Effector memory CD4-positive, alpha-beta T cell (primary cell): Measurements from ENCODE around the gene MARK1.

ENCODE experiments used
- DNase-seq, 3 donors: peaks; one replicate each; pipeline ENCODE4 v3.0.0-alpha.2; 2020
- H3K27ac ChIP-seq: 2 replicates; pipeline ENCODE4 v1.7.0; 2013; ENCODE audit warnings: mild to moderate bottlenecking, low read length, moderate library complexity; ENCODE audit not compliant: insufficient read depth, poor library complexity, severe bottlenecking
- H3K27me3 ChIP-seq: replicated peaks from 2 replicates; pipeline ENCODE4 v1.7.0; 2013; ENCODE audit warnings: mild to moderate bottlenecking, low read length; ENCODE audit not compliant: insufficient read depth, control insufficient read depth, poor library complexity, severe bottlenecking
- H3K36me3 ChIP-seq: 2 replicates; pipeline ENCODE4 v1.7.0; 2013; ENCODE audit warnings: mild to moderate bottlenecking, low read length, moderate library complexity; ENCODE audit not compliant: control insufficient read depth, insufficient read depth
- H3K4me1 ChIP-seq: 2 replicates; pipeline ENCODE4 v1.7.0; 2013; ENCODE audit warnings: low read length, mild to moderate bottlenecking; ENCODE audit not compliant: control insufficient read depth, insufficient read depth, poor library complexity, severe bottlenecking
- H3K4me3 ChIP-seq: 2 replicates; pipeline ENCODE4 v1.7.0; 2013; ENCODE audit warnings: low read length, low read depth, mild to moderate bottlenecking; ENCODE audit not compliant: insufficient read depth, poor library complexity, severe bottlenecking
- H3K9me3 ChIP-seq: 2 replicates; pipeline ENCODE4 v1.7.0; 2013; ENCODE audit warnings: mild to moderate bottlenecking, low read length, moderate library complexity; ENCODE audit not compliant: control insufficient read depth

The MARK1 gene

DNA sequence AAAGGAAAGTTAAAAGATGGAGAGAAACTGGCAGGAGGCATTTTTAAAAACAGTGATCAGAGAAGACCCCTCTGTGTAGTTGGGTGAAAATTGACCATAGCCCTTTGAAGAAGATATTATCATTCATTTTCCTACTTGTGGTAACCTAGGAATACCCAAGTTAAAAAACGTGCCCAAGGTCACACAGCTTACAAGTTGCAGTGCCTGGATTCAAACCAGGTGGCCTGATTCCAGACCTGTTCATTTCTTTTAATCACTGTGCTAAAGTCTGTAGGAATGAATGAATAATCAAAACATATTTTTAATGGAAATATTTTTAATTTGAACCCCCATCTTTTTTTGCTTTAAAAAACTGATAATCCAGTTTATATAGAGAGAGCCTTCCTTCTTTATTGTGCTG, 35.6 kb downstream of the MARK1 start:
- H3K9me3 ChIP-seq: no peaks in the 10 kb centered on the region
- DNase-seq: no peak
- no peaks in the 10 kb centered on the region for H3K27me3 ChIP-seq
- H3K4me3 ChIP-seq: no peak overlapping the region
- H3K36me3 ChIP-seq: no peaks in the 10 kb centered on the region
- no peaks in the 10 kb centered on the region for H3K4me1 ChIP-seq
- H3K27ac ChIP-seq: no peak overlapping the region

DNA sequence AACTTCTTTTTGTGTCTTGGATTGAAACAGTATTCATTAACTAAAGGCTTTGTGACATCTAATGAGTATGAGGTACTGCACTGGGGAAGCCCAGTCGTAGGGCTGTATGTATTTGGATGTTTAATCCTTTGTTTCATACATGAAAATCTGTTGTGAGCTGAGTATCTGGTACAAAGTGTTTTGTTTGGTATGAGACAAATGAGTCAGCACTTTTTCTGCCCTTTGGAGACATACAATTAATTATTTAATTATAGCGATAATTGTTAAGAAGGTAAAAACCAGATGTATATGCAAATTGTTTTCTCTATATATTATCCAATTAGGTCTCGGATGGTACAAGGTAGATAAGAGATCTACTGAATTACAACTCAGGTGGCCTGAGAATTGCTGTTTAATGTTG, 36.3 kb downstream of the MARK1 start:
- no peaks in the 10 kb centered on the region for H3K36me3 ChIP-seq
- peaks cover 2% of the 10 kb centered on the region for H3K27me3 ChIP-seq
- no peak overlapping the region for H3K4me3 ChIP-seq
- no peak overlapping the region for H3K27ac ChIP-seq
- no peak for DNase-seq
- H3K4me1 ChIP-seq: no peaks in the 10 kb centered on the region
- H3K9me3 ChIP-seq: no peaks in the 10 kb centered on the region

DNA sequence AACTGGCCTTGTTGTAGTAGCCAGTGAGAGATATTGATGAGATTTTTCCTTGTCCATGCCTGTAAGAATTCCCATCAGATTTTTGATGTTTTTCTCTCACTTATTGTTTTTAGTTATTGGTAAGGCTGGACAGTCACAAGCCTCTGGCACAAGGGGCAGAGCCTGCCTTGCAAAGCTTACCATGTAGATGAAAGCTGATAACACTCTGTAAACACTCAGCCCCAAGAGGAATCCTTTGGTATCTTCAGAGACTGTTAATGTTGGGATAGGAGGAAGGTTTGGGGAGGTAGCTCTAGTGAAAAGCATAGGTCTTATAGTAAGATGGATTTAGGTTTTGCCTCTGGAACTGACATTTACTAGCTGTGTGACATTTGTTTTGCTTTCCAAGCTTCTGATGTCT, 37.7 kb downstream of the MARK1 start:
- no peaks in the 10 kb centered on the region for H3K36me3 ChIP-seq
- H3K9me3 ChIP-seq: no peaks in the 10 kb centered on the region
- no peak overlapping the region for H3K4me3 ChIP-seq
- peaks cover 3% of the 10 kb centered on the region for H3K27me3 ChIP-seq
- no peak overlapping the region for H3K27ac ChIP-seq
- H3K4me1 ChIP-seq: no peaks in the 10 kb centered on the region
- no peak for DNase-seq

DNA sequence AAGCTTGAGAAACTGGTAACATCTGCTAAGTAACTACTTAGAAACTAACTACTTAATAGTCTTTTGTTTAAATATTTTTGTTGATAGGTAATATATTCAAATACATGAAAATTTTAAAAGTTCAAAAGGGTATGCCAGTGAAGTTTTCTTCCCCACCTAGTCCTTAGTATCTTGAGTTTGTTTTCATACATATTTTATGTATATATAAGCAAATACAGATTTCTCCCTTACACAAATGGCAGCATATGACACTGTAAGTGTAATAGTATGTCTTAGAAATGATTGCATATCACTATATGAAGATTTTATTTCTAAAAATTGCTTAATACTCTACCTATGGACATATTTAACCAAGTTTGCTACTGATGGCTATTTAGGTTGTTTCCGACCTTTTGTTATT, 38.9 kb downstream of the MARK1 start:
- no peak for DNase-seq
- no peak overlapping the region for H3K27ac ChIP-seq
- peaks cover 3% of the 10 kb centered on the region for H3K27me3 ChIP-seq
- H3K9me3 ChIP-seq: no peaks in the 10 kb centered on the region
- no peaks in the 10 kb centered on the region for H3K36me3 ChIP-seq
- H3K4me1 ChIP-seq: no peaks in the 10 kb centered on the region
- H3K4me3 ChIP-seq: no peak overlapping the region

DNA sequence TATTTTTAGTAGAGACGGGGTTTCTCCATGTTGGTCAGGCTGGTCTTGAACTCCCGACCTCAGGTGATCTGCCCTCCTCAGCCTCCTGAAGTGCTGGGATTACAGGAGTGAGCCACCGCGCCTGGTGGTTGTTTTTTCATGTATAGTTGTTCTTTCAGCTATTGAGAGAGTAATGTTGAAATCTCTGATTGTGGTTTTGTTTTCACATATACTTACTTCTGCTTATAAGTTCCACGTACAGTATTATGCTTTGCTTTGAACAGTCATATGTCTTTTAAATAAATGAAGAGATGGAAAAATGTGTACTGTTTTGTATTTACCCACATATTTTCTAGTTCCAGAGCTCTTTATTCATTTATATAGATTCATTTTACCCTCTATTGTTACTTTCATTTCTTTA, 44.5 kb downstream of the MARK1 start:
- H3K27me3 ChIP-seq: peaks cover 3% of the 10 kb centered on the region
- no peaks in the 10 kb centered on the region for H3K36me3 ChIP-seq
- no peak overlapping the region for H3K4me3 ChIP-seq
- H3K4me1 ChIP-seq: no peaks in the 10 kb centered on the region
- no peak for DNase-seq
- no peak overlapping the region for H3K27ac ChIP-seq
- no peaks in the 10 kb centered on the region for H3K9me3 ChIP-seq

DNA sequence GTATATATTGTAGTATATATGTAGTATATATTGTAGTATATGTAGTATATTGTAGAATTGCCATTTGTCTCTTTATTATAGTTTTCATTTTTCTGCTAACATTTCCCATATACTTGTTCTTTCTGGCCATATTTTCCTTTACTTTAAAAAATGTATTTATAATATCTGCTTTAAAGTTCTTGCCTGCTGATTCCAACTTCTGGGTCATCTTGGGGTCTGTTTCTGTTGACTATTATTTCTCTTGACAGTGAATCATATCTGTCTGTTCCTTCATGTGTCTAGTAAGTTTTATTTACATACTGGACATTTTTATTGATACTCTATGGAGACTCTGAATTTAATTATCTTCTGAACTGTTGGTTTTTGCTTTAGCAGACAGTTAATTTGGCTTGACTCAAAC, 45.9 kb downstream of the MARK1 start:
- H3K27me3 ChIP-seq: peaks cover 3% of the 10 kb centered on the region
- H3K27ac ChIP-seq: no peak overlapping the region
- no peaks in the 10 kb centered on the region for H3K4me1 ChIP-seq
- DNase-seq: no peak
- no peaks in the 10 kb centered on the region for H3K36me3 ChIP-seq
- H3K9me3 ChIP-seq: no peaks in the 10 kb centered on the region
- H3K4me3 ChIP-seq: no peak overlapping the region

DNA sequence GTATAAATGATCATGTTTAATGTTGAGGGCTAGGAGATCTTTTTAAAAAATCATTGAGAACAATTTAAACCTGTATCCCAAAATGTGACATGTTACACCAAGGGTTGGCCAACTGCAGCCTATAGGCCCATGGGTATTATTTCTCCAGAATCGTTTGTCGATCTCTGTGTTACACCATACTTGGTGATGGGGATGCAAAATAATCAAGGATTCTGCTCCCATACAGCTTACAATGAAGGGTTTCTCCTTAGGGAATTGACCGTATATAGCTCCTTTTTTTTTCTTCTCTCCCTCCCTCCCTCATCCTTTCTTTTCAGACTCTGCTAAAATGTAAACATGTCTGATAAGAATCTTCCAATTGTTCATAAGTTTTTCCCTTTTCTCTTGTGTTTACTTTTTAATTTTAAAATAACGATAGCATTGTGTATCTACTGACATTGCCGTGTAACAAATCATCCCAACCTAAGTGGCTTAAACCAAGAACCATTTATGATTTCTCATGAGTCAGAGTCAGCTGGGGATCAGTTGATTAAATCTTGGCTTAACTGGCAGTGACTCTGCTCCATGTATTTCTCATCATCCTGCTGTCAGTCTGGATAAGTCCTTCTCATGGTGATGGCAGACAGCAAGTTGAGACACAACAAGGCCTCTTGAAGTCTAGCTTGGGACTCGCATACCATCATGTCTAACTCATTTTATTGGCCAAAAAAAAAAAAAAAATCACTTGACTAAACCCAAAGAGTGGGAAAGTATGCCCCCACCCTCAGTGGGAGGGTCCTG, 48.0 kb downstream of the MARK1 start:
- H3K9me3 ChIP-seq: no peaks in the 10 kb centered on the region
- H3K36me3 ChIP-seq: no peaks in the 10 kb centered on the region
- no peaks in the 10 kb centered on the region for H3K4me1 ChIP-seq
- no peak overlapping the region for H3K4me3 ChIP-seq
- H3K27ac ChIP-seq: no peak overlapping the region
- DNase-seq: no peak
- no peaks in the 10 kb centered on the region for H3K27me3 ChIP-seq

DNA sequence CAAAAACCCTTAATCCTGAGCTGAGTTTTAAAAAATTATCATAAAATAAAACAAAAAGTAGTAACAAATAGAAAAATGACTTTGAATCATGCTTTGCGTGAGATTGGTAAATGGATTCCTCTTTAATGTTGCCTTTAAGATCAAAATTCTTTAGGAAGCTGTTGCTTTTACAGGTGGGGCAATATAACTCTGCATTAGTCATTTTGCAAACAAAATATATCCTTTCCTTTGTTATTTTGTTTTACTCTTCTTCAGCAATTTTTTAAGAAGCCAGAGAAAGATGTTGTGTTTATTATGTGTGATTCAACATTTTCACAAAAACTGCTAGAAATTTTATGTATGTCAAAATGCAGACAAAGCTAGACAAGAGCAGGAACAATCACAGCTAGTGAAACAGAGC, 50.0 kb downstream of the MARK1 start:
- no peaks in the 10 kb centered on the region for H3K27me3 ChIP-seq
- H3K4me1 ChIP-seq: no peaks in the 10 kb centered on the region
- no peak overlapping the region for H3K4me3 ChIP-seq
- DNase-seq: no peak
- no peaks in the 10 kb centered on the region for H3K9me3 ChIP-seq
- no peak overlapping the region for H3K27ac ChIP-seq
- no peaks in the 10 kb centered on the region for H3K36me3 ChIP-seq

DNA sequence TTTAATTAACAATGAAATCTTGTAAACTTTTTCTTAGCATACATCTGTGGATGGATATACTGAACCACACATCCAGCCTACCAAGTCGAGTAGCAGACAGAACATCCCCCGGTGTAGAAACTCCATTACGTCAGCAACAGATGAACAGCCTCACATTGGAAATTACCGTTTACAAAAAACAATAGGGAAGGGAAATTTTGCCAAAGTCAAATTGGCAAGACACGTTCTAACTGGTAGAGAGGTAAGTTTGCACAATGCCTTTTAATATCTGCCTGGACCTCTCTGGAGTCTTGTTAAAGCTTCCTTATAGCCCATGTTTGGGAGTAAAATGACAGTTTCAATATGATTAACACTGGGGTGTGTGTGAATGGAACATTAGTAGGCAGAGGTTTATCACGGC, 51.4 kb downstream of the MARK1 start:
- no peak for DNase-seq
- Histone ChIP-seq H3K27me3 (no peaks in the 10 kb centered on the region), H3K4me1 (no peaks in the 10 kb centered on the region), H3K36me3 (no peaks in the 10 kb centered on the region), H3K9me3 (no peaks in the 10 kb centered on the region), H3K27ac (no peak overlapping the region), H3K4me3 (no peak overlapping the region)

DNA sequence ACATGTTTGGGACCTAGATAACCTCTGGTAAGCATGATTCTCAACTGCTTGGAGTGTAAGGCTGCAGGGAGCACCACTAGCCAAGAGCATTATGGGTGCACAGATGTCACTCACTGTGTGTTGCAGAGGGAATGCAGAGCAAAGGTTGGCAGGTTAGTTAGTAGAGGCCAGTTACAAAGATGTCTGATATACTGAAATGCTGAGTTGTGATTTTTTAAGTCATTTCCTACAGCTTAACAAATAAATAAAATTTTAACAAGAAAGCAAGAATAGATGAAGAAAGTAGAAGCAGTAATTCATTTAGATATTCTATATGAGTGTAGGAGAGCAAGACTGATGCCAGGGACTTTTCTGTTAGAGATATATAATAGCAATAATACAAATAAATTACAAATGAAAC, 64.8 kb downstream of the MARK1 start:
- H3K4me3 ChIP-seq: no peak overlapping the region
- no peak for DNase-seq

More for the DNA sequence above, 64.8 kb downstream of the MARK1 start:
- Histone ChIP-seq H3K4me1 (no peaks in the 10 kb centered on the region), H3K36me3 (no peaks in the 10 kb centered on the region), H3K27ac (no peak overlapping the region), H3K9me3 (no peaks in the 10 kb centered on the region), H3K27me3 (no peaks in the 10 kb centered on the region)
